Activated T-helper 2 cell treated with anti-CD3 and anti-CD28 coated beads, Interferon-gamma antibody, Interleukin-2, Interleukin-4, amounts not matched to agents 10 μg/mL and 5 μg/mL and 100 μg/mL, durations not matched to agents 14 hours and 24 hours and 36 hours (primary cell): ENCODE data around the gene CYB5D1. TPM values are rescaled to one million over a fixed set of nuclear protein-coding genes. Genes with fewer than 3 reads are reported as not detected.
A peak's percentile ranks its signal among the peaks of the same experiment; 100 is the strongest.

Experiments used
- DNase-seq: peaks from one replicate; pipeline ENCODE4 v3.0.0; 2021; ENCODE audit warnings: low spot score
- H3K27ac Mint-ChIP-seq: one replicate; pipeline ENCODE4 v1.8.0; 2021; ENCODE audit warnings: mixed read lengths
- H3K27me3 Mint-ChIP-seq: one replicate; pipeline ENCODE4 v1.8.0; 2021; ENCODE audit warnings: low read depth, mixed read lengths
- H3K36me3 Mint-ChIP-seq: one replicate; pipeline ENCODE4 v1.8.0; 2021; ENCODE audit warnings: low read depth, mixed read lengths
- H3K4me1 Mint-ChIP-seq: one replicate; pipeline ENCODE4 v1.8.0; 2021; ENCODE audit warnings: low read depth, mixed read lengths
- H3K4me3 Mint-ChIP-seq: one replicate; pipeline ENCODE4 v1.8.0; 2021; ENCODE audit warnings: low read depth, mild to moderate bottlenecking, moderate library complexity, mixed read lengths
- H3K9me3 Mint-ChIP-seq: one replicate; pipeline ENCODE4 v1.8.0; 2021; ENCODE audit warnings: mixed read lengths
- intact Hi-C: fragments of 100-400 bp; cut with micrococcal nuclease; formaldehyde crosslinking; loops from one replicate; pipeline ENCODE4 v1.15.1; 2023
- total RNA-seq: library from RNA; stranded (reverse); gene quantifications from 2 replicates; pipeline ENCODE4 v1.2.3, GENCODE V29; 2022

The CYB5D1 gene
- total RNA-seq, 1 donor from 2014 or later, result 8.8 TPM

DNA sequence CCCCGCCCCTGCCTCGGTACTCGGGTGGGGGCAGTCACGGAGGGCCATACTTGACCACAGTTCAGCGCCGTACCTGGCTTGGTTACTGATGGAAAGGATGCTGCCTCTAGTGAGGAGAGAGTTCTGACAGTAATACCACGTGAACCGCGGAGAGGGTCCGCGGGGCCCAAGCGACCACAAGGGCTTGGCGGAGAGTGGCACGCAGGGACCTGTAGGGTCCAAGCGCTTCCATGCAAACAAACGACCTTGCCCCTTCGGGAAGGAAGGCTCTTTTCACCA is 14.6 kb upstream of the CYB5D1 start:
- no peak for DNase-seq
- H3K27me3 Mint-ChIP-seq, result no peaks in the 10 kb centered on the region
- H3K36me3 Mint-ChIP-seq, result peaks cover 38% of the 10 kb centered on the region
- H3K9me3 Mint-ChIP-seq, result no peaks in the 10 kb centered on the region
- peak overlapping the region; percentile 100 for H3K27ac Mint-ChIP-seq
- H3K4me1 Mint-ChIP-seq, result peaks cover 34% of the 10 kb centered on the region
- intact Hi-C loops, result loop anchor here (1.0 to 5.0 kb wide), 4 partner anchors 14 to 279 kb away; partner anchors contain the start of genes CNTROB, HES7, NAA38 and TP53
- H3K4me3 Mint-ChIP-seq, result peak overlapping the region; percentile 90

DNA sequence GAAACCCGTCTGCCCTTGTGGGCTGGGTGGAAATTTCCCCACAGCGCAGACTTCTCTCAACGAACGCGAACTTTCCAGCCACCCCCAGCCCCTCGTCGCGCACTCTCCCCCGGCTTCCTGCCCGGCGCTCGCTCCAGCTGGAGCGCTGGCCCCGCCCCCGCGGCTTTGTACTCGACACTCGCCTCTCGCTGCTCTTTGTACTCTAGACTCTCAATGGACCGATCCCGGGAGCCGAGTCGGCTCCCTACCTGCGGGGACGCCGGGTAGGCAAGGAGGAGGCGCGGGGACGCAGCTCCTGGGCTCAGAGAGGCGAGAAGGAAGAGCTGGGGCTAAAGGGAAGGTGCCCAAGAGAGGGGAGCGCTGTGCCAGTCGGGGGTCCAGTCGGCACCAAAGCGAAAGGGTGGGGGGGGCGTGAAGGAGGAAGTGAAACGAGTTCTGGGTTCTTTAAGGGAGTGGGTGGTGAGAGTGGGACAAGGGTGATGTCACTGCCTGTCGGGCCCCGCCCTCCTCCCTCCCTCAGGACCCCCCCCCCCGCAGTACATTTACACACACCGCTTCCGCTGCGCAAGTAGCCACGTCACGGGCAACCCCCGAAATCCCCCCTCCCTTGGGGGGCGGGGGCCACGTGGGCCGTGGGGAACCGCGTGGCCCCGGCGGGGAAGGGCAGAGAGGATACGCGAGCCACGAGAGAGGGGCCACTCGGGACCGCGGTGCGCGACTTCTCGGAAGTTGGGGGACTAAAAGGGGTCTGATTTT is 14.1 kb upstream of the CYB5D1 start:
- H3K27ac Mint-ChIP-seq, result peak overlapping the region; percentile 100
- peak; percentile 82 for DNase-seq
- peak overlapping the region; percentile 90 for H3K4me3 Mint-ChIP-seq
- H3K9me3 Mint-ChIP-seq, result no peaks in the 10 kb centered on the region
- no peaks in the 10 kb centered on the region for H3K27me3 Mint-ChIP-seq
- intact Hi-C loops, result loop anchor here (1.0 to 5.0 kb wide), 6 partner anchors 8 to 279 kb away; partner anchors contain the start of genes CNTROB, HES7, NAA38 and TP53
- H3K4me1 Mint-ChIP-seq, result peaks cover 31% of the 10 kb centered on the region
- peaks cover 40% of the 10 kb centered on the region for H3K36me3 Mint-ChIP-seq

DNA sequence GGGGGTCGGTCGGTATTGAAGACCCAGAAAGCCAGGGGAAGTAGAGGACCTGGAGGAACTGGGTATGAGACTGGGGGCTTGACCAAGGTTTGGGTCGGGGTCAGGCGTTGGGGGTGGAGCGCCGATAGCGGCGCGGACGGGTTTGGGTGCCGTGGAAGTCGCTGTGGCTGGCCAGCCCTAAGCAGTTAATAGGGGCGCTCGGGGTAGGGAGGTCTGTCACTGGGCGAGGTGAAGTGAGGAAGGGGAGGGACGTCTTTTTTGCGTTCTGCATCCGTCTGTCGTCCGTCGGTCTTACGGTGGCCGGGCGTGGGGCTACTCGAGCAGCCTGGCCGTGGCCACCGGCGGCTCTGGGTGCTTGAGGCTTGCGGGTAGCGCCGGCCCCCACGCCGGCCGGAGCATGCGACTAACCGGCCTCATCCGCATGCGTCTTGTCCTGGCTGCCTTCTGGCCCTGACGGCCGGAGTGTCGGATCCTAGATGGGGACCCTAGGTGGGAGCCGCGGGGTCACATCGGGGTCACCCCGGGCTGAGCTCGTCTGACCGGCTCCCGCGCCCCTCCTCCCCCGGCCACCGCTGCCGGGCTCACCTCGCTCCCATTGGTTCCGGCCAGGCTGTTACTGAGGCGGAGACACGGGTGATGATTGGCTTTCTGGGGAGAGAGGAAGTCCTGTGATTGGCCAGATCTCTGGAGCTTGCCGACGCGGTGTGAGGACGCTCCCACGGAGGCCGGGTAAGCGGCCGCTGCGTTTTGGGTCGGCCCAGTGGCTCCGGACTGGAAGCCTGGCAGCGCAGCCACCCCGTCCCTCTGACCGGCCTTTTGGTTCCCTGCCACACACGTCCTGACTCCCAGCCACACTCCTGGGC is 13.3 kb upstream of the CYB5D1 start:
- peak overlapping the region; percentile 100 for H3K27ac Mint-ChIP-seq
- H3K9me3 Mint-ChIP-seq, result no peaks in the 10 kb centered on the region
- H3K4me3 Mint-ChIP-seq, result peak overlapping the region; percentile 90
- intact Hi-C loops, result loop anchor here (1.0 to 5.0 kb wide), 5 partner anchors 9 to 278 kb away; partner anchors contain the start of genes CNTROB, HES7, TP53 and TRAPPC1
- no peaks in the 10 kb centered on the region for H3K27me3 Mint-ChIP-seq
- DNase-seq, result peak; percentile 86
- H3K4me1 Mint-ChIP-seq, result peaks cover 23% of the 10 kb centered on the region
- peaks cover 47% of the 10 kb centered on the region for H3K36me3 Mint-ChIP-seq

DNA sequence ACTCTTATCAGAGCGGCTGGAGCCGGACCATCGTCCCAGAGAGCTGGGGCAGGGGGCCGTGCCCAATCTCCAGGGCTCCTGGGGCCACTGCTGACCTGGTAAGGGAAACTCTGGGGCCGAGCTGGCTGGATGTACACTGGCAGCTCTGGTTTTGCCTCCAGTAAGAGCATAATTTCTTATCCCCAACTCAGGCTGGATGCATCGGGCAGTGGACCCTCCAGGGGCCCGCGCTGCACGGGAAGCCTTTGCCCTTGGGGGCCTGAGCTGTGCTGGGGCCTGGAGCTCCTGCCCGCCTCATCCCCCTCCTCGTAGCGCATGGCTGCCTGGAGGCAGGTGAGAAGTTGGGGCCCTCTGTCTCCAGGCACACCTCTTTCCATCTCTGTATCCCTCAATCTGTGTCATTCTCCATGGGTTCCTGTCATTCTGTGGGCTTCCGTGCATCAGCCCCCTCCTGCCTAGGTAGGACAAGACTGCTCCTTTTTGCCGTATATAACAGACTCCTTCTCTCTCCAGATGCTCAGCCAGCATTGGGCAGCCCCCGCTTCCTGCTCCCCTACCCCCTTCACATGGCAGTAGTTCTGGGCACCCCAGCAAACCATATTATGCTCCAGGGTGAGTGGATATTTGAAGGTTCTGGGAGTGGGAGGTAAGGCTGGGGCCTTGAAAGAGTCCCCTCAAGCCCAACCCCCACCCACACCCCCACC is 12.3 kb upstream of the CYB5D1 start:
- peak overlapping the region; percentile 90 for H3K4me3 Mint-ChIP-seq
- peaks cover 22% of the 10 kb centered on the region for H3K4me1 Mint-ChIP-seq
- intact Hi-C loops, result no loop called here
- peaks cover 48% of the 10 kb centered on the region for H3K36me3 Mint-ChIP-seq
- no peaks in the 10 kb centered on the region for H3K27me3 Mint-ChIP-seq
- no peaks in the 10 kb centered on the region for H3K9me3 Mint-ChIP-seq
- no peak for DNase-seq
- peak overlapping the region; percentile 60 for H3K27ac Mint-ChIP-seq

DNA sequence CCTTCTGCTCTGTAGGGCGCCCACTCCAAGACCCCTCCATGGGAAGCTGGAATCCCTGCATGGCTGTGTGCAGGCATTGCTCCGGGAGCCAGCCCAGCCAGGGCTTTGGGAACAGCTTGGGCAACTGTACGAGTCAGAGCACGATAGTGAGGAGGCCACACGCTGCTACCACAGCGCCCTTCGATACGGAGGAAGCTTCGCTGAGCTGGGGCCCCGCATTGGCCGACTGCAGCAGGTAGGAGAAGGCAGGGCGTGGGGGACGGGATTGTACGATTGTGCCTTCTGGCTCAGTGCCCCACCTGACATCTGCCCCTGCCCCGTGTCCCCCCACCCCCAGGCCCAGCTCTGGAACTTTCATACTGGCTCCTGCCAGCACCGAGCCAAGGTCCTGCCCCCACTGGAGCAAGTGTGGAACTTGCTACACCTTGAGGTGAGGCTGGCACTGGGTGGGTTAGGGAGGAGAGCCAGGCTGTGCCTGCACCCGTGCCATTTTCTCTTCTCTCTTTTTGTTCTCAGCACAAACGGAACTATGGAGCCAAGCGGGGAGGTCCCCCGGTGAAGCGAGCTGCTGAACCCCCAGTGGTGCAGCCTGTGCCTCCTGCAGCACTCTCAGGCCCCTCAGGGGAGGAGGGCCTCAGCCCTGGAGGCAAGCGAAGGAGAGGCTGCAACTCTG is 11.6 kb upstream of the CYB5D1 start:
- Mint-ChIP-seq H3K36me3 (peaks cover 53% of the 10 kb centered on the region), H3K4me1 (peaks cover 22% of the 10 kb centered on the region), H3K9me3 (no peaks in the 10 kb centered on the region), H3K27me3 (no peaks in the 10 kb centered on the region), H3K27ac (no peak overlapping the region), H3K4me3 (peak overlapping the region; percentile 90)
- no peak for DNase-seq
- intact Hi-C loops, result no loop called here

DNA sequence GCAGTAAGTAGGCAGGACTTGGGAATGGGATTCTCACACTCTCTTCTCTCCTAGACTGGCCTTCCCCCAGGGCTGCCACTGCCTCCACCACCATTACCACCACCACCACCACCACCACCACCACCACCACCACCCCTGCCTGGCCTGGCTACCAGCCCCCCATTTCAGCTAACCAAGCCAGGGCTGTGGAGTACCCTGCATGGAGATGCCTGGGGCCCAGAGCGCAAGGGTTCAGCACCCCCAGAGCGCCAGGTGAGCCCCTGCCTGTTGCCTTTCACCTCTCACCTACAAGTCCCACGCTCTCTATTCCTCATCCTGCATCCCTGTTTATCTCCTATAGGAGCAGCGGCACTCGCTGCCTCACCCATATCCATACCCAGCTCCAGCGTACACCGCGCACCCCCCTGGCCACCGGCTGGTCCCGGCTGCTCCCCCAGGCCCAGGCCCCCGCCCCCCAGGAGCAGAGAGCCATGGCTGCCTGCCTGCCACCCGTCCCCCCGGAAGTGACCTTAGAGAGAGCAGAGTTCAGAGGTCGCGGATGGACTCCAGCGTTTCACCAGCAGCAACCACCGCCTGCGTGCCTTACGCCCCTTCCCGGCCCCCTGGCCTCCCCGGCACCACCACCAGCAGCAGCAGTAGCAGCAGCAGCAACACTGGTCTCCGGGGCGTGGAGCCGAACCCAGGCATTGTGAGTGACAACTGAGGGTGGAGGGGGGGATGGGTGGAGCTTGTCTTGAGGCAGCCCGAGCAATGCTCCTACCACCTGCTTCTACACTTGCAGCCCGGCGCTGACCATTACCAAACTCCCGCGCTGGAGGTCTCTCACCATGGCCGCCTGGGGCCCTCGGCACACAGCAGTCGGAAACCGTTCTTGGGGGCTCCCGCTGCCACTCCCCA is 10.8 kb upstream of the CYB5D1 start:
- Mint-ChIP-seq H3K4me1 (peaks cover 25% of the 10 kb centered on the region), H3K9me3 (no peaks in the 10 kb centered on the region), H3K27ac (no peak overlapping the region), H3K4me3 (peak overlapping the region; percentile 90), H3K27me3 (no peaks in the 10 kb centered on the region), H3K36me3 (peaks cover 61% of the 10 kb centered on the region)
- intact Hi-C loops, result no loop called here
- no peak for DNase-seq

DNA sequence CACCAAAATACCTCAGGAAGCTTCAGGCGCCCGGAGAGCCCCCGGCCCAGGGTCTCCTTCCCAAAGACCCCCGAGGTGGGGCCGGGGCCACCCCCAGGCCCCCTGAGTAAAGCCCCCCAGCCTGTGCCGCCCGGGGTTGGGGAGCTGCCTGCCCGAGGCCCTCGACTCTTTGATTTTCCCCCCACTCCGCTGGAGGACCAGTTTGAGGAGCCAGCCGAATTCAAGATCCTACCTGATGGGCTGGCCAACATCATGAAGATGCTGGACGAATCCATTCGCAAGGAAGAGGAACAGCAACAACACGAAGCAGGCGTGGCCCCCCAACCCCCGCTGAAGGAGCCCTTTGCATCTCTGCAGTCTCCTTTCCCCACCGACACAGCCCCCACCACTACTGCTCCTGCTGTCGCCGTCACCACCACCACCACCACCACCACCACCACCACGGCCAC is 9.6 kb upstream of the CYB5D1 start:
- DNase-seq, result no peak
- H3K4me1 Mint-ChIP-seq, result peaks cover 26% of the 10 kb centered on the region
- intact Hi-C loops, result no loop called here
- no peak overlapping the region for H3K27ac Mint-ChIP-seq
- H3K27me3 Mint-ChIP-seq, result no peaks in the 10 kb centered on the region
- H3K36me3 Mint-ChIP-seq, result peaks cover 71% of the 10 kb centered on the region
- peak overlapping the region; percentile 30 for H3K4me3 Mint-ChIP-seq
- H3K9me3 Mint-ChIP-seq, result no peaks in the 10 kb centered on the region

DNA sequence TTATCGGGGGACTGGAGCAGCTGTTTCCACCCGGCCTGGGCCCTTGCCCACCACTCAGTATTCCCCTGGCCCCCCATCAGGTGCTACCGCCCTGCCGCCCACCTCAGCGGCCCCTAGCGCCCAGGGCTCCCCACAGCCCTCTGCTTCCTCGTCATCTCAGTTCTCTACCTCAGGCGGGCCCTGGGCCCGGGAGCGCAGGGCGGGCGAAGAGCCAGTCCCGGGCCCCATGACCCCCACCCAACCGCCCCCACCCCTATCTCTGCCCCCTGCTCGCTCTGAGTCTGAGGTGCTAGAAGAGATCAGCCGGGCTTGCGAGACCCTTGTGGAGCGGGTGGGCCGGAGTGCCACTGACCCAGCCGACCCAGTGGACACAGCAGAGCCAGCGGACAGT is 9.1 kb upstream of the CYB5D1 start:
- DNase-seq, result no peak
- H3K4me1 Mint-ChIP-seq, result peaks cover 26% of the 10 kb centered on the region
- no peaks in the 10 kb centered on the region for H3K27me3 Mint-ChIP-seq
- peaks cover 73% of the 10 kb centered on the region for H3K36me3 Mint-ChIP-seq
- no peaks in the 10 kb centered on the region for H3K9me3 Mint-ChIP-seq
- H3K4me3 Mint-ChIP-seq, result no peak overlapping the region
- no peak overlapping the region for H3K27ac Mint-ChIP-seq
- intact Hi-C loops, result no loop called here

DNA sequence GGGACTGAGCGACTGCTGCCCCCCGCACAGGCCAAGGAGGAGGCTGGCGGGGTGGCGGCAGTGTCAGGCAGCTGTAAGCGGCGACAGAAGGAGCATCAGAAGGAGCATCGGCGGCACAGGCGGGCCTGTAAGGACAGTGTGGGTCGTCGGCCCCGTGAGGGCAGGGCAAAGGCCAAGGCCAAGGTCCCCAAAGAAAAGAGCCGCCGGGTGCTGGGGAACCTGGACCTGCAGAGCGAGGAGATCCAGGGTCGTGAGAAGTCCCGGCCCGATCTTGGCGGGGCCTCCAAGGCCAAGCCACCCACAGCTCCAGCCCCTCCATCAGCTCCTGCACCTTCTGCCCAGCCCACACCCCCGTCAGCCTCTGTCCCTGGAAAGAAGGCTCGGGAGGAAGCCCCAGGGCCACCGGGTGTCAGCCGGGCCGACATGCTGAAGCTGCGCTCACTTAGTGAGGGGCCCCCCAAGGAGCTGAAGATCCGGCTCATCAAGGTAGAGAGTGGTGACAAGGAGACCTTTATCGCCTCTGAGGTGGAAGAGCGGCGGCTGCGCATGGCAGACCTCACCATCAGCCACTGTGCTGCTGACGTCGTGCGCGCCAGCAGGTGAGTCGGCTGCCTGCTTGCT is 8.6 kb upstream of the CYB5D1 start:
- H3K36me3 Mint-ChIP-seq, result peaks cover 76% of the 10 kb centered on the region
- no peak for DNase-seq
- peaks cover 26% of the 10 kb centered on the region for H3K4me1 Mint-ChIP-seq
- intact Hi-C loops, result no loop called here
- H3K4me3 Mint-ChIP-seq, result peak overlapping the region; percentile 44
- H3K27ac Mint-ChIP-seq, result no peak overlapping the region
- H3K27me3 Mint-ChIP-seq, result no peaks in the 10 kb centered on the region
- H3K9me3 Mint-ChIP-seq, result no peaks in the 10 kb centered on the region

DNA sequence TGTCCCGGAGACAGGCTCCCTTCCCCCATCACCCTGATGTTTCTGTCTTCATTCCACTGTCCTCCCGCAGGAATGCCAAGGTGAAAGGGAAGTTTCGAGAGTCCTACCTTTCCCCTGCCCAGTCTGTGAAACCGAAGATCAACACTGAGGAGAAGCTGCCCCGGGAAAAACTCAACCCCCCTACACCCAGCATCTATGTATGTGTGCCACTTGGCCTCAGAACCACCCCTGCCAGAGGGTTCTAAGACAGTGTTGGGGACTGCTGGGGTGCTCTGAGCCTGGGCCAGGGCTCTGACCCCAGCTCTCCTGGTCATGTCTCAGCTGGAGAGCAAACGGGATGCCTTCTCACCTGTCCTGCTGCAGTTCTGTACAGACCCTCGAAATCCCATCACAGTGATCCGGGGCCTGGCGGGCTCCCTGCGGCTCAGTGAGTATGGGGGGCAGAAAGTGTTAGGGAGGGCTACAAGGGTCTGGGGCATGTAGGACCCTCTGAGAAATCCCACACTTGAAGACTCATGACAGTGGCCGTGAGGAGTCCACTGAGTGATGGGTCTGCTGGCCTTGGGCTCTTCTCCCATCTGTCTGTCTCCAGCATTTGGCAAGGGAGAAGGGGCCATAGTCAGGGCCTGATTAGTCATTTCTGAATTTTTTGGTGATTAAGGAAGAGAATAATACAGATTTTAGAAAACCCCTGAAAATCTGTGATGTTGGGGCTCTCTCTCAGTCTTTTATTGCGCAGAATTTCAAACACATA is 7.9 kb upstream of the CYB5D1 start:
- intact Hi-C loops, result loop anchor here (2.0 to 10.0 kb wide), 2 partner anchors 107 to 205 kb away; no protein-coding TSS in a partner anchor
- H3K4me3 Mint-ChIP-seq, result peak overlapping the region; percentile 44

More for the DNA sequence above, 7.9 kb upstream of the CYB5D1 start:
- H3K4me1 Mint-ChIP-seq, result peaks cover 26% of the 10 kb centered on the region
- H3K27ac Mint-ChIP-seq, result no peak overlapping the region
- no peak for DNase-seq
- no peaks in the 10 kb centered on the region for H3K9me3 Mint-ChIP-seq
- peaks cover 74% of the 10 kb centered on the region for H3K36me3 Mint-ChIP-seq
- no peaks in the 10 kb centered on the region for H3K27me3 Mint-ChIP-seq
